HL-60 (cell line): ENCODE data around the gene MTFR1L.

ENCODE experiments used
- DNase-seq, 2 experiments: peaks; one replicate each; pipeline ENCODE4 v3.0.0-alpha.2; 2010 to 2020; ENCODE audit warnings: low read depth in 1 of 2, low spot score in 1 of 2
- H3K27ac ChIP-seq: fragments of 250-450 bp; sonication (Bioruptor Pico); replicated peaks from 2 replicates; pipeline ENCODE4 v1.5.1; 2020; ENCODE audit warnings: mild to moderate bottlenecking, moderate library complexity
- H3K27me3 ChIP-seq: fragments of 250-450 bp; sonication (Bioruptor Pico); 2 replicates; pipeline ENCODE4 v1.5.1; 2021; ENCODE audit warnings: mild to moderate bottlenecking, moderate library complexity; ENCODE audit not compliant: insufficient read depth, poor library complexity, severe bottlenecking
- H3K4me3 ChIP-seq: replicated peaks from 2 replicates; pipeline ENCODE4 v1.5.1; 2011; ENCODE audit warnings: mild to moderate bottlenecking, control low read depth, low read length; ENCODE audit not compliant: insufficient read depth
- CTCF ChIP-seq: IDR thresholded peaks from one replicate; pipeline ENCODE4 v1.5.1; 2011; ENCODE audit warnings: low read length, control low read depth, inconsistent platforms; ENCODE audit not compliant: insufficient read depth
- GABPA ChIP-seq: IDR thresholded peaks from 2 replicates; pipeline ENCODE4 v1.6.1; 2012; ENCODE audit warnings: low read depth
- POLR2AphosphoS5 ChIP-seq: IDR thresholded peaks from 2 replicates; pipeline ENCODE4 v1.6.1; 2012; ENCODE audit warnings: low read depth
- SPI1 ChIP-seq: IDR thresholded peaks from 2 replicates; pipeline ENCODE4 v1.6.1; 2012; ENCODE audit warnings: low read depth, mild to moderate bottlenecking, borderline replicate concordance
- TF ChIP-seq, protein P1 (sequence below): IDR thresholded peaks from 2 replicates; pipeline ENCODE4 v1.6.1; 2012; ENCODE audit warnings: low read depth; ENCODE audit not compliant: insufficient replicate concordance

The MTFR1L gene

GRCh38 chr1:25813734-25814471, 5.9 kb upstream of the MTFR1L start:
- no peak overlapping the region for H3K4me3 ChIP-seq
- no peak for TF ChIP-seq GABPA
- no peak for TF ChIP-seq CTCF
- no peak for TF ChIP-seq POLR2AphosphoS5
- TF ChIP-seq, protein P1, sequence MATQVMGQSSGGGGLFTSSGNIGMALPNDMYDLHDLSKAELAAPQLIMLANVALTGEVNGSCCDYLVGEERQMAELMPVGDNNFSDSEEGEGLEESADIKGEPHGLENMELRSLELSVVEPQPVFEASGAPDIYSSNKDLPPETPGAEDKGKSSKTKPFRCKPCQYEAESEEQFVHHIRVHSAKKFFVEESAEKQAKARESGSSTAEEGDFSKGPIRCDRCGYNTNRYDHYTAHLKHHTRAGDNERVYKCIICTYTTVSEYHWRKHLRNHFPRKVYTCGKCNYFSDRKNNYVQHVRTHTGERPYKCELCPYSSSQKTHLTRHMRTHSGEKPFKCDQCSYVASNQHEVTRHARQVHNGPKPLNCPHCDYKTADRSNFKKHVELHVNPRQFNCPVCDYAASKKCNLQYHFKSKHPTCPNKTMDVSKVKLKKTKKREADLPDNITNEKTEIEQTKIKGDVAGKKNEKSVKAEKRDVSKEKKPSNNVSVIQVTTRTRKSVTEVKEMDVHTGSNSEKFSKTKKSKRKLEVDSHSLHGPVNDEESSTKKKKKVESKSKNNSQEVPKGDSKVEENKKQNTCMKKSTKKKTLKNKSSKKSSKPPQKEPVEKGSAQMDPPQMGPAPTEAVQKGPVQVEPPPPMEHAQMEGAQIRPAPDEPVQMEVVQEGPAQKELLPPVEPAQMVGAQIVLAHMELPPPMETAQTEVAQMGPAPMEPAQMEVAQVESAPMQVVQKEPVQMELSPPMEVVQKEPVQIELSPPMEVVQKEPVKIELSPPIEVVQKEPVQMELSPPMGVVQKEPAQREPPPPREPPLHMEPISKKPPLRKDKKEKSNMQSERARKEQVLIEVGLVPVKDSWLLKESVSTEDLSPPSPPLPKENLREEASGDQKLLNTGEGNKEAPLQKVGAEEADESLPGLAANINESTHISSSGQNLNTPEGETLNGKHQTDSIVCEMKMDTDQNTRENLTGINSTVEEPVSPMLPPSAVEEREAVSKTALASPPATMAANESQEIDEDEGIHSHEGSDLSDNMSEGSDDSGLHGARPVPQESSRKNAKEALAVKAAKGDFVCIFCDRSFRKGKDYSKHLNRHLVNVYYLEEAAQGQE: no peak
- no peak overlapping the region for H3K27ac ChIP-seq
- H3K27me3 ChIP-seq: no peaks in the 10 kb centered on the region
- no peak for DNase-seq

DNA sequence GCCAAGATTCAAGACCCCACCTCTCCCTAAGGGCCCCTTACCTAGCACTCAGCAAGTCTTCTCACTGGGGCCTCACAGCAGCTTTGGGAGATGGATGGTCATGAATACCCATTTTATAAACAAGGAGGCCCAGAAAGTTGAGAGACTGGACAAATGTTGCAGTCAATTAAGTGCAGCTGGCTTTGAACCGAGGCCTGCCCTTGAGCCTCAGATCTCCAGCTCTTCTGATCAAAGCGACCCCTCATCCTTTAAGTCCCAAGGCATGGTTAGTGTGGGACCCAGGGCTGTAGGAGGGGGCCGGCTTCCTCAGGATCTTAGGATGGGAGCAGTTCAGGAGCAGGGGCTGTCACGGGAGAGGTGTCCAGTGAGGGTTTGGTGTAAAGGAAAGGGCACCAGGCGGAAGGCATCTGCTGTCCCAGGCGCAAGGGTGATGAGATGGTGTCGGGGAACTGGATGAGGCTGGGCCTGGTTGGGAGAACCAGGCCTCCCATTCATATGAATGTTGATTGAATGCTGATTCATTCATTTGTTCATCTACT, 5.1 kb upstream of the MTFR1L start:
- TF ChIP-seq GABPA (no peak), CTCF (no peak), POLR2AphosphoS5 (no peak), SPI1 (no peak)
- TF ChIP-seq, protein P1: no peak
- DNase-seq: no peak
- Histone ChIP-seq H3K4me3 (no peak overlapping the region), H3K27me3 (no peaks in the 10 kb centered on the region), H3K27ac (no peak overlapping the region)

DNA sequence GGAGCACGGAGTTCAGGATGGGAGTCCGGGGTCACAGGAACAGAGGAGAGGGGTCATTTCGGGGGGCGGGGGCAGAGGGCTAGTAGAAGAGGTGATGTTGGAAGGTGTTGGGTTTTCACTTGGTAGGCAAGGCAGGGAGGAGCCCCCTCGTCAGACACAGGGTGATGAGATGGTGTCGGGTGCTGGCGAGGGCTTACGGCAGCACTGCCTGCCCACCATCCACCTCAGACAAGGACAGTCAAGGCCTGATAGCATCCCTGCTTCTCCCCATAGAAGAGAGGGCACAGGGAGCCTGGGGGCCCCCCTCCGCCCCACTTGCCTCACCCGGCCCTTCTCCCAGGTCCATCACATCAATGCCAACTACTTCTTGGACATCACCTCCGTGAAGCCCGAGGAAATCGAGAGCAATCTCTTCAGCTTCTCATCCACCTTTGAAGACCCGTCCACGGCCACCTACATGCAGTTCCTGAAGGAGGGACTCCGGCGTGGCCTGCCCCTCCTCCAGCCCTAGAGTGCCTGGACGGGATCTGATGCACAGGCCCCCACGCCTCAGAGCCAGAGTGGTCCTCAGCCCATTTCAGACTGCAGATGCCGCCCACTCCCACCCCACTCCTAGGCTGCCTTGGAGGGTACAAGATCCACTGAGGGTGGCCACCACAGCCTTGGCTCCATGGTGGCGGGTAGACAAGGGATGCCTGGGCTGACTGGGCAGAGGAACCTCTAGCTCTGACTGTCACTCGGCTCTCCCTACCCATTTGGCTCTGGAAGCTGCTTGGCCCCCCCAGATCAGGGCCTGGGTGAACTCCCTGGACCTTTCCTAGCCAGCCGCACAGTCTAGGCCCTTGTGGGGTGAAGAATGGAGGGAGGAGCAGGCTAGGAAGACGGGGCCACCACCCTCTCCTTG, 4.3 kb upstream of the MTFR1L start:
- DNase-seq: no peak
- no peak overlapping the region for H3K27ac ChIP-seq
- no peak for TF ChIP-seq GABPA
- no peak for TF ChIP-seq SPI1
- no peak for TF ChIP-seq POLR2AphosphoS5
- TF ChIP-seq, protein P1: no peak
- no peak for TF ChIP-seq CTCF
- no peak overlapping the region for H3K4me3 ChIP-seq
- H3K27me3 ChIP-seq: no peaks in the 10 kb centered on the region
